KOPT-K1 (cell line): ENCODE measurements around the gene KRTAP9-1.

Experiments
- H3K27ac ChIP-seq: fragments of 200-600 bp; sonication (generic); 2 replicates; pipeline ENCODE4 v1.5.1; 2016; ENCODE audit warnings: antibody characterized with exemption, mild to moderate bottlenecking, low read depth, low read length; ENCODE audit not compliant: poor library complexity, severe bottlenecking
- H3K36me3 ChIP-seq: fragments of 200-600 bp; sonication (generic); 2 replicates; pipeline ENCODE4 v1.5.1; 2017; ENCODE audit warnings: antibody characterized with exemption, mild to moderate bottlenecking, low read length, moderate library complexity; ENCODE audit not compliant: insufficient read depth
- H3K9me3 ChIP-seq: fragments of 200-600 bp; sonication (generic); 2 replicates; pipeline ENCODE4 v1.5.1; 2017; ENCODE audit warnings: antibody characterized with exemption, low read length, mild to moderate bottlenecking; ENCODE audit not compliant: insufficient read depth, poor library complexity, severe bottlenecking

Gene KRTAP9-1

GRCh38 chr17:41168121-41168520, 21.6 kb upstream of the KRTAP9-1 start, which contains the start of gene KRTAP4-3:
Gene KRTAP4-3, minus strand, starts transcription at chr17:41168221. Its CDS starts 49 bp downstream, at chr17:41168172.
- no peaks in the 10 kb centered on the region for H3K36me3 ChIP-seq

DNA sequence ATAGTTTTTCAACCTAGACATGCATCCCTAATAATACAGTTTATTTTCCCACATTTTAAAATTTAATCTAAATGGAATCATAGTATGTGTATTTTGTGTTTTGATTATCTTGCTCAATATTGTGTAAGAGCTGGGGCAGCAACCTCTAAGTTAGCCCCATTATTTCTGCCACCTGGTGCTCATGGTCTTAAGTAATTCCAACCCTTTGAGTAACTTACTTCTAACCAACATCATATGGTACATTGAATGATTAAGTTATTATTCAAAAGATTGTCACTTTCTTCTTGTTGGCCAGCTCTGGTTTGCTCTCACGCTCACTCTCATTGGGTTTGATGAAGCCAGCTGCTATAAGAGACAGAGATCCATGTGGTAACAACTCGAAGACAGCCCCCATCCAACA, 17.8 kb upstream of the KRTAP9-1 start:
- H3K27ac ChIP-seq = no peak overlapping the region
- H3K36me3 ChIP-seq = no peaks in the 10 kb centered on the region
- H3K9me3 ChIP-seq = no peaks in the 10 kb centered on the region

More at GRCh38 chr17:41168121-41168520, 21.6 kb upstream of the KRTAP9-1 start, which contains the start of gene KRTAP4-3:
- no peaks in the 10 kb centered on the region for H3K9me3 ChIP-seq
- no peak within 1 kb of the TSS for H3K27ac ChIP-seq

- no peaks in the 10 kb centered on the region for H3K36me3 ChIP-seq
- no peaks in the 10 kb centered on the region for H3K9me3 ChIP-seq
- no peak overlapping the region for H3K27ac ChIP-seq
Observed at GRCh38 chr17:41176744-41177387, 12.8 kb upstream of the KRTAP9-1 start.

DNA sequence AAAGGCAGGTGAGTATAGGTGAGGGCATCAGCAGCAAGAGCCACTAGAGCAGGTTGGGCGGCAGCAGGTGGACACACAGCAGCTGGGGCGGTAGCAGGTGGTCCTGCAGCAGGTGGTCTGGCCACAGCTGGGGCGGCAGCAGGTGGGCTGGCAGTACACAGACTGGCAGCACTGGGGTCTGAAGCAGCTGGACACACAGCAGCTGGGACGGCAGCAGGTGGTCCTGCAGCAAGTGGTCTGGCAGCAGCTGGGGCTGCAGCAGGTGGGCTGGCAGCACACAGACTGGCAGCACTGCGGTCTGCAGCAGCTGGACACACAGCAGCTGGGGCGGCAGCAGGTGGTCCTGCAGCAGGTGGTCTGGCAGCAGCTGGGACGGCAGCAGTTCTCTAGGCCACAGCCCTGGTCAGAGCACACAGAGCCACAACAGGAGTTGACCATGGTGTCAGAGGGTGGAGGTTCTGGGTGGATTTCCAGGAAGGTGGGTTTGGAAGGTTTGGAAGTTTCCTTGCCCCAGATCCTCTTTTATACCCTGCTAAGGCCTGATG, 11.9 kb upstream of the KRTAP9-1 start, which contains the start of gene KRTAP4-2:
KRTAP4-2 (minus strand) TSS at position 495 of the 545 bp plus-strand sequence; CDS start at position 438, 57 bp downstream.
- Histone ChIP-seq H3K9me3 (no peaks in the 10 kb centered on the region), H3K27ac (no peak within 1 kb of the TSS), H3K36me3 (no peaks in the 10 kb centered on the region)

DNA sequence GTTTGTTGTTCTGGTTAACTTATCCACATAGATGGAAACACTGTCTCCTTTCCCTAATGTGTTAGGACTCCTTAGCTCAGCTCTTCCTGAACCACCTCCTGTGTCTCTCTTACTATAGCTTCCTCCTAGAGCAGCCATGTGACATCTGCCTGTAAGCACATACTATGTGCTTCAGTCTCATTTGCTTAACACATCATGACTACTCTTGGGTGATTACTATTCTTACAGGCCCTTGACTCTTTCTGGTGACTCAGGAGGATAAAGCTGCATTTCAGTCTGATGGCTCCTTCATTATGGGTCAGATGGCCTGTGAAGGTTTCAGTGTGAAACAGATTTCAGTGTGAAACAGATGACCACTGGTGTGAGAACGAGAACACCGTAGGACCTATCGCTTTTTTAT, 11.3 kb upstream of the KRTAP9-1 start:
- H3K9me3 ChIP-seq = no peaks in the 10 kb centered on the region
- H3K27ac ChIP-seq = no peak overlapping the region
- no peaks in the 10 kb centered on the region for H3K36me3 ChIP-seq

DNA sequence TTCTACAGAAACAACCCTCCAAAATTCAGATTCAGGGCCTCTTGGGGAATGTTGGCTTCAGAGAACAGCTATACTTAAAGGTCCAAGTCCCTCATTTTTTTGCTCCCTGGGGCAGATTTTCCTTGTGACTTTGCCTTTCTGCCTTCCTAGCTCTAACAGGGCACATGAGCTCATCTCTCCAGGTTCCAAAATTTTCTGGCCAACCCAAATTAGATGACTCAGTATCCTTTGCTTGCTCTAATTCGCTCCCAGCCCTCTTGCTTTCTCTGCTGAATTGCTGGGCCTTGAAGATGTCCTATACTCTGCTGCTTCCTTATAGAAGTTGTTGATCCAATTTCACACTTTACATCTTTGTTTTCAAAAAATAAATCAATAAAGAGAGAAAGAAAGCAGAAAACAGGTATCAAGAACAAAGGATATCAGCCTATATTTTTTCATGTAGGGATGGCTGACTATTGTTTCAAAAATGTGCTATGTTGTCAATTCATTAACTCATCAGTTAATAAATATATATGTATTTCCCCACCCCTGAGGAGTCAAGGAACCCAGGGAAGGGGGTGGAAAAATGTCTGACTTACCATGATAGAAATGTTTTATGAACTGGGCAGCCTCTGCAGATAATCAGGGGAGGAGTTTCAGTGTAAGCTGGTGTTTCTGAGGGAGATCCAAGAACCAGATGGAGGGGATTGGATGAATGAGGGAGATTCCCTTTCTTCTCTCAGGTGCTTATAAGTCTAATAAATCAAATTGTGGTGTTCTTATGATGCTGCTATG, 10.7 kb upstream of the KRTAP9-1 start:
- no peak overlapping the region for H3K27ac ChIP-seq
- no peaks in the 10 kb centered on the region for H3K36me3 ChIP-seq
- no peaks in the 10 kb centered on the region for H3K9me3 ChIP-seq

- Histone ChIP-seq H3K27ac (no peak within 1 kb of the TSS), H3K9me3 (no peaks in the 10 kb centered on the region), H3K36me3 (no peaks in the 10 kb centered on the region)
Observed at GRCh38 chr17:41184480-41184961, 5.2 kb upstream of the KRTAP9-1 start, which contains the start of gene KRTAP4-1. Gene KRTAP4-1, minus strand, starts transcription at chr17:41184911. Its CDS starts 57 bp downstream, at chr17:41184854.

- Histone ChIP-seq H3K27ac (no peak overlapping the region), H3K36me3 (no peaks in the 10 kb centered on the region), H3K9me3 (no peaks in the 10 kb centered on the region)
Observed at GRCh38 chr17:41185001-41185400, 4.7 kb upstream of the KRTAP9-1 start.

DNA sequence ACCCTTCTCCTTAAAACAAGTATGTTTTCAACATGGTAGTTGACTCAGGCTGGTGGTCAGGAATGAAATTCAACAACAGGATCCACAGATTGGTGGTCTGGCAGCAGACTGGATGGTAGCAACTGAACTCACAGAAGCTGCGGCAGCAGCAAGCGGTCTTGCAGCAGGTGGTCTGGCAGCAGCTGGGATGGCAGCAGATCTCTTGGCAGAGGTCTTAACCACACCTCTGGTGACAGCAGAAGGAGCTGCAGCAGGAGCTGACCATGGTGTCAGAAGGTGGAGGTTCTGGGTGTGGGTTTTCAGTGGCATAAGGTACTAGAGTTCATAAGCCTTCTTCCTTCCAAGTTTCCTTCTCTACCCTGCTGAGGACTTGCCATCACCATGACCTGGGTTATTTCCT, 2.8 kb upstream of the KRTAP9-1 start:
- Histone ChIP-seq H3K9me3 (no peaks in the 10 kb centered on the region), H3K36me3 (no peaks in the 10 kb centered on the region), H3K27ac (no peak overlapping the region)

DNA sequence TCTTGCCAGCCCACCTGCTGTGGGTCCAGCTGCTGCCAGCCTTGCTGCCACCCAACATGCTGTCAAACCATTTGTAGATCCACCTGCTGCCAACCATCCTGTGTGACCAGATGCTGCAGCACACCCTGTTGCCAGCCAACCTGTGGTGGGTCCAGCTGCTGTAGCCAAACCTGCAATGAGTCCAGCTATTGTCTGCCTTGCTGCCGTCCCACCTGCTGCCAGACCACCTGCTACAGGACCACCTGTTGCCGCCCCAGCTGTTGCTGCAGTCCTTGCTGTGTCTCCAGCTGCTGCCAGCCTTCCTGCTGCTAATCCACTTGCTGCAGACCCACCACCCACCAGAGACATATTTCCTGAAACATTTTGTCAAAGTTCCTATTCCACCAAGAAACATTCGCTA, 641 bp downstream of the KRTAP9-1 start:
- H3K27ac ChIP-seq = no peak overlapping the region
- no peaks in the 10 kb centered on the region for H3K36me3 ChIP-seq
- H3K9me3 ChIP-seq = no peaks in the 10 kb centered on the region

- H3K9me3 ChIP-seq = no peaks in the 10 kb centered on the region
- no peak overlapping the region for H3K27ac ChIP-seq
- H3K36me3 ChIP-seq = no peaks in the 10 kb centered on the region
Observed at GRCh38 chr17:41196068-41196467, 6.4 kb downstream of the KRTAP9-1 start.

DNA sequence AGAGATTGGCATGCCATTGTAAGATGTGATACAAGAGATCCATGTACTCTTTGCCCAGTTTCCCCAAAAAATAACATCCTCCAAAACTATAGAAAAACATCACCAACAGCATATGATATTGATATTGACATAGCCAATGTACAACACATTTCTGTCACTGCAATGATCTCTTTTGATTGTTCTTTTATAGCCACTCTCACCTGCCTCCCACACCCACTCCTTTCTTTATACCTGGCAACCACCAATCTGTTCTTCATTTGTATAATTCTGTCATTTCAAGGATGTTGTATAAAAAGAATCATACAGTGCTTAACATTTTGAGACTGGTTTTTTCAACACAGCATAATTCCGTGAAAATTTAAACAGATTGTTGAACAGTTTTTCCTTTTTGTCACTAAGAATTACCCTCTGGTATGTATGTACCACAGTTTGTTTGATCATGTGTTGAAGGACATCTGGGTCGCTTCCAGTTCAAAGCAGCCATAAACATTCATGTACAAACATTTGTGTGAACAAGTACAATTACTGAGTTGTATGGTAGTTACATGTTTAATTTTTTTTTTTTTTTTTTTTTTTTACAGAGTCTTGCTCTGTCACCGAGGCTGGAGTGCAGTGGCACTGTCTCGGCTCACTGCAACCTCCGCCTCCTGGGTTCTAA, 9.9 kb downstream of the KRTAP9-1 start:
- Histone ChIP-seq H3K36me3 (no peaks in the 10 kb centered on the region), H3K27ac (no peak overlapping the region), H3K9me3 (no peaks in the 10 kb centered on the region)

GRCh38 chr17:41211845-41212466, 22.3 kb downstream of the KRTAP9-1 start:
- Histone ChIP-seq H3K9me3 (no peaks in the 10 kb centered on the region), H3K36me3 (no peaks in the 10 kb centered on the region), H3K27ac (no peak overlapping the region)

- Histone ChIP-seq H3K27ac (no peak overlapping the region), H3K36me3 (no peaks in the 10 kb centered on the region), H3K9me3 (no peaks in the 10 kb centered on the region)
Observed at GRCh38 chr17:41212524-41213169, 23.0 kb downstream of the KRTAP9-1 start.
